Measurements from ENCODE around the gene SKAP1. TPM values are rescaled to one million over a fixed set of nuclear protein-coding genes. Genes with fewer than 3 reads are reported as not detected.

SKAP1 gene
- total and polyA plus RNA-seq, 11 donors, result 0.25 to 5.3 (median 0.38) TPM; not detected in 6

GRCh38 chr17:48106802-48107136, 323.2 kb downstream of the SKAP1 start:
- TF ChIP-seq CTCF (IDR thresholded peaks at IDR 0.05) (no peak), POLR2A (IDR thresholded peaks at IDR 0.05) (no peak)
- Histone ChIP-seq H3K27ac (peak overlapping the region; percentile 86 to 98 (median 96)), H3K4me3 (peak overlapping the region; percentile 73 to 97 (median 88)), H3K9me3 (peaks cover 0 to 5% (median 0%) of the 10 kb centered on the region in 12 donors), H3K4me1 (peaks cover 0 to 55% (median 22%) of the 10 kb centered on the region in 12 donors), H3K27me3 (no peaks in the 10 kb centered on the region), H3K36me3 (no peaks in the 10 kb centered on the region)
- DNase-seq (no peak), ATAC-seq (no peak)
- intact Hi-C loops (cut with DNase I), result no loop called here
- WGBS, 4 donors, result 46 to 59% (median 48%) methylated on average over 13 of the region's 13 CpGs

GRCh38 chr17:48104440-48104839, 325.6 kb downstream of the SKAP1 start:
- no peak for DNase-seq
- WGBS, 4 donors, result 83 to 93% (median 85%) methylated on average over 7 of the region's 7 CpGs
- TF ChIP-seq CTCF (IDR thresholded peaks at IDR 0.05) (no peak), POLR2A (IDR thresholded peaks at IDR 0.05) (no peak)
- Histone ChIP-seq H3K27me3 (no peaks in the 10 kb centered on the region), H3K9me3 (peaks cover 0 to 5% (median 0%) of the 10 kb centered on the region in 12 donors), H3K4me1 (peaks cover 0 to 48% (median 21%) of the 10 kb centered on the region in 12 donors), H3K4me3 (no peak overlapping the region), H3K36me3 (no peaks in the 10 kb centered on the region), H3K27ac (no peak overlapping the region)
- intact Hi-C loops (cut with DNase I), result no loop called here
- no peak for ATAC-seq

GRCh38 chr17:48102798-48103715, 327.0 kb downstream of the SKAP1 start:
- ATAC-seq, result no peak
- 64 to 80% (median 75%) methylated on average over 14 of the region's 14 CpGs for WGBS, 4 donors
- intact Hi-C loops (cut with DNase I), result no loop called here

More at GRCh38 chr17:48102798-48103715, 327.0 kb downstream of the SKAP1 start:
- DNase-seq, result peak in 1 of 5 donors; percentile 52
- H3K4me3 ChIP-seq, result no peak overlapping the region
- no peaks in the 10 kb centered on the region for H3K36me3 ChIP-seq
- H3K4me1 ChIP-seq, result peaks cover 0 to 35% (median 12%) of the 10 kb centered on the region in 12 donors
- H3K27me3 ChIP-seq, result no peaks in the 10 kb centered on the region
- peaks cover 0 to 5% (median 0%) of the 10 kb centered on the region in 12 donors for H3K9me3 ChIP-seq
- TF ChIP-seq CTCF (IDR thresholded peaks at IDR 0.05) (no peak), POLR2A (IDR thresholded peaks at IDR 0.05) (no peak)
- H3K27ac ChIP-seq, result peak overlapping the region in 1 of 12 donors; percentile 93

Measured in heart left ventricle (tissue), 16 donors.